ENCODE measurements around the gene PHKB. TPM values are rescaled to one million over a fixed set of nuclear protein-coding genes. Genes with fewer than 3 reads are reported as not detected.

Gene PHKB
- total RNA-seq, 1 donor = 104 TPM

DNA sequence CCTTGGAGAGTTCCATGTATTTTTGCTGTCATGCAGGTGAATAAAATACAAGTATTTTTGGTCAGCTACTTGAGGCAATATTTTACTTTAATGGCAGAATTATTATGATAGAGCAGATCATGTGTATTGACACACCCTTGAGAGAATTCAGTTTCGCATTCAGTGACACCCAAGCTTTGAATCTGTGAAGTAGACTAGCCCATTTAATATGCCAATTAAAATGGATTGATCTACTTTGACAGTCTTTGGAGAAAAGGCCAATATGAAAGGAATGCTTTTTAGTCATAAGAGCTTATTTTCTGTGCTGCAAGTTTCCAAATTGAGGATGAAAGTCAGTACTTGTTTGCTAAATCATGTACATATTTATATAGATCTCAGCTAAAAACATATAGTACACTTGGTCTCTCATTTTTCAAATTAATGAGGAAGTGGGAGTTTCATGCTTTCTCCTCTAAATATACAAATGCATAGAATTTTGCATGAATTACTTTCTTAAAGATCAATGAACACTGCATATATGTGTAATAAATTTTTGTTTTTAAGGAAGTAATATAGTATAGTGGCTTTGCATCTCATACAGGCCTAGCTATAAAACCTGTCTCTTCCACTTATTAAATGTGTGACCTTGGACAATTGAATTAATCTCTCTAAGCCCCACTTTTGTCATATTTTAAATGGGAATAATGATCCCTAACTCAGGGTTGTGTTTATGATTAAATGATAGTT is 161.5 kb downstream of the PHKB start:
- TF ChIP-seq, protein P1, sequence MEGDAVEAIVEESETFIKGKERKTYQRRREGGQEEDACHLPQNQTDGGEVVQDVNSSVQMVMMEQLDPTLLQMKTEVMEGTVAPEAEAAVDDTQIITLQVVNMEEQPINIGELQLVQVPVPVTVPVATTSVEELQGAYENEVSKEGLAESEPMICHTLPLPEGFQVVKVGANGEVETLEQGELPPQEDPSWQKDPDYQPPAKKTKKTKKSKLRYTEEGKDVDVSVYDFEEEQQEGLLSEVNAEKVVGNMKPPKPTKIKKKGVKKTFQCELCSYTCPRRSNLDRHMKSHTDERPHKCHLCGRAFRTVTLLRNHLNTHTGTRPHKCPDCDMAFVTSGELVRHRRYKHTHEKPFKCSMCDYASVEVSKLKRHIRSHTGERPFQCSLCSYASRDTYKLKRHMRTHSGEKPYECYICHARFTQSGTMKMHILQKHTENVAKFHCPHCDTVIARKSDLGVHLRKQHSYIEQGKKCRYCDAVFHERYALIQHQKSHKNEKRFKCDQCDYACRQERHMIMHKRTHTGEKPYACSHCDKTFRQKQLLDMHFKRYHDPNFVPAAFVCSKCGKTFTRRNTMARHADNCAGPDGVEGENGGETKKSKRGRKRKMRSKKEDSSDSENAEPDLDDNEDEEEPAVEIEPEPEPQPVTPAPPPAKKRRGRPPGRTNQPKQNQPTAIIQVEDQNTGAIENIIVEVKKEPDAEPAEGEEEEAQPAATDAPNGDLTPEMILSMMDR (IDR thresholded peaks at IDR 0.05; ENCODE audit: insufficient read depth, low read depth, low read length) = no peak
- H3K4me3 ChIP-seq (ENCODE audit: low read depth, low read length) = no peak overlapping the region
- DNase-seq (ENCODE audit: low read depth) = no peak

DNA sequence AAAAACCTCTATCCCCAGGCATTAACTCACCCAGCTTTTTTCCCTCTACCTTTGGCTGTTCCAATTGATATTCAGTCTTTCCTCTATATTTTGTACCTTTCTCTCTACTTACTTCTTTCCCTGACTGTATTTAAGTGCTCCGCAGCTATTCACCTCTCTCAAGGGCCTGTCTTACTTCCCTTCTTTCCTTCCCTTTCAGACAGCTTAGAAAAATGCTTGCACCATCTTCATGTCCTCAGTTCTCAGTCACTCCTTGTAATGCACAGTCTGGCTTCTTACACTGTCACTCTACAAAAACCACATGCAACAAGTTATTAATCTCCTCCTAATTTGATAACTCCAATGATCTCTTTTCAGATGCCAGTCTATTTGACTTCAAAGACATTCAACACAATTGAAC is 163.4 kb downstream of the PHKB start:
- H3K4me3 ChIP-seq (ENCODE audit: low read depth, low read length) = no peak overlapping the region
- no peak for DNase-seq (ENCODE audit: low read depth)
- TF ChIP-seq, protein P1 (IDR thresholded peaks at IDR 0.05; ENCODE audit: insufficient read depth, low read depth, low read length) = no peak

DNA sequence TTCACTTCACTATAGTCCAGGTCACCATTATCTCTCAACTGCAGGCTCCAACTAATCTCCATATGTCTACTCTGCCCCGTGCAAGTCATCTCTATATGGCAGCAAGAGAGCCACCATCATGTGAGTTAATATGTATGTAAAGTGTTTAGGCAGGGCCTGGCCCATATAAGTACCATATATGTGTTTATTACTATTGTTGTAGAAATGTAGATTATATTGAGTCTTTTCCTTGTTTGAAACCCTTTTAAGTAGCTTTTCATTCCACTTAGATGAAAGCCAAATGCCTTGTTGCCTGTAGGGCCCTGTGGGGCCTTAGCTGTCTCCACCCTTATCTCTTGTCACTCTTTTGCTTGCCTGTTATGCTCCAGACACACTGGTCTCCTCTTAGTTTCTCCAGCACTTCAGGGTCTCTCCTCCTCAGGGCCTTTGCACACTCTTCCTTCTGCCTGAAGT is 164.0 kb downstream of the PHKB start:
- H3K4me3 ChIP-seq (ENCODE audit: low read depth, low read length) = no peak overlapping the region
- TF ChIP-seq, protein P1 (IDR thresholded peaks at IDR 0.05; ENCODE audit: insufficient read depth, low read depth, low read length) = no peak
- DNase-seq (ENCODE audit: low read depth) = no peak

DNA sequence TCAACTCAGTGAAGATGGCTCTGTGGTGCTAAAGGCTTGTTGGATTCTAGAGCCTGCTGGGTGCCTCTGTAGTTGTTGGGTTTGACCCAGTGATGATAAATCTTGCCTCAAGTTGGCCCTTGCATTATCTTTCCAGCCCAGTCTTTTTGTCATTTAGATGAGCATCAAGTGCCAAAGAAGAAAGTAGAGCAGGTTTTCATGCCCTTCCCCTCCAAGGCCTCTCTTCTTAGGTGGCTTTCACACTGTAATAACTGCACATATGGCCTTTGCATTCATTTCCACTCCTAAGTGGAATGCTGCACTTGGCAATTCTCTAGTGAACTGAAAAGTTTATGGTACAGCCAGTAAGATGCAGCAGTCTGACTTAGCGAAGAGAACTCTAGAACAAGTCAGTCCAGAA is 165.1 kb downstream of the PHKB start:
- TF ChIP-seq, protein P1 (IDR thresholded peaks at IDR 0.05; ENCODE audit: insufficient read depth, low read depth, low read length) = no peak
- no peak overlapping the region for H3K4me3 ChIP-seq (ENCODE audit: low read depth, low read length)
- DNase-seq (ENCODE audit: low read depth) = no peak

DNA sequence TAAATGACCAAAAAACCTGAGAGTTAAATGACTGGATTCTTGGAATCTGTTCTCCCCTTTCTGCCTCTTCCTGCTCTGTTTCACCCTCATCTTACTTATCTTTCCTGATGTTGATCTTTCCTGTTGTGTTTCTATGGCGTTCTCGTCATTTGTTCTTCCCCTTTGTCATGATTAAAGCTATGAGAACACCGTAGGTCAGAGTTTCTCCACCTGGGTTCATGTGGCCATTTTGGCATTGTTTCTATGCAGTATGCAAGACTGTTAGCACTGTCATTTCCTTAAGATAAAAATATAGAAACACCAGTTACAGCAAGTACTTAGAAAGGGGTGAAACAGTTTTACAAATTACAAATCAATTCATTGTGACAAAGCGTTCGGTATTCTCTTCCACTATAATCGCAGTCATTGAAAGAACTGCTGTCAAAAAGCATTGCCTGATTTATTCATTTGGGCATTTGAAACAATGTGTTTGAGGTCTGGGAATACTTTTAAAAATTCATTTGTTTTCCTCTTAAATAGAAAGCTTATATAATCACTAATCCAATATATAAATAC is 166.0 kb downstream of the PHKB start:
- no peak for DNase-seq (ENCODE audit: low read depth)
- TF ChIP-seq, protein P1 (IDR thresholded peaks at IDR 0.05; ENCODE audit: insufficient read depth, low read depth, low read length) = no peak

DNA sequence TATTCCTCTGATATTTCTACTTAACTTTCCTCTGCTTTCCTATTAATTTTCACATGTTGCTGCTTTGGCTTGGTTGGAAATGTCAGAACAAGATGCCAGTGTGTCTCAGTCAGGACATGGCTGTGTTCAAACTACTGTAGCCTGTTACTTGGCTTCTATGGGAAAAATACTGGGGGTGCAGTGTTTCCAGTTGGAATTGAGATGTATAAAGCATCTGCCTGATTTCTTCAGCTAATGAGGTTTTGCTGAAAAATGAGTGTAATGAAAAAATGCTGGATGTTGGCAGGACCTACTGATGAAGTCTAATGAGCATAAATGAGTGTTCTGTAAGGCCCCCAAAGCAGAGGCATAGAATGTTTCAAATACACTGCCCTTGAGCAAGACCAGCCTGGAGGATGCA is 166.6 kb downstream of the PHKB start:
- H3K4me3 ChIP-seq (ENCODE audit: low read depth, low read length) = no peak overlapping the region
- TF ChIP-seq, protein P1 (IDR thresholded peaks at IDR 0.05; ENCODE audit: insufficient read depth, low read depth, low read length) = no peak
- no peak for DNase-seq (ENCODE audit: low read depth)

More for the DNA sequence above, 166.0 kb downstream of the PHKB start:
- H3K4me3 ChIP-seq (ENCODE audit: low read depth, low read length) = no peak overlapping the region
